ENCODE results near the gene CARD14.

- TF ChIP-seq CTCF (IDR thresholded peaks at IDR 0.05 in 8 of 11, conservative IDR thresholded peaks at IDR 0.05 in 3 of 11) (no peak), POLR2A (IDR thresholded peaks at IDR 0.05) (no peak)
These were observed 32.4 kb downstream of the CARD14 start for GRCh38 chr17:80202197-80202596.
